ENCODE measurements around the gene BEND3. TPM values are rescaled to one million over a fixed set of nuclear protein-coding genes. Genes with fewer than 3 reads are reported as not detected.

BEND3 gene
- total and polyA plus RNA-seq, 2 of the 8 experiments (the other 6 are each of a cell fraction or from before 2014, with no cell fraction given) = 25.2 to 38.8 TPM

- TF ChIP-seq JUN (IDR thresholded peaks at IDR 0.05; ENCODE audit: low read depth, low read length) (no peak), RAD21 (IDR thresholded peaks at IDR 0.05 in 1 of 2, conservative IDR thresholded peaks at IDR 0.05 in 1 of 2; ENCODE audit: low read depth in 2 of 2, low read length in 2 of 2) (no peak), SIN3A (conservative IDR thresholded peaks at IDR 0.05 in 1 of 2, IDR thresholded peaks at IDR 0.05 in 1 of 2; ENCODE audit: low read depth in 1 of 2, low read length in 2 of 2) (no peak), HDAC6 (IDR thresholded peaks at IDR 0.05; ENCODE audit: low read depth, low read length) (no peak)
These were observed 5.1 kb upstream of the BEND3 start (continued) for GRCh38 chr6:107120404-107120803.
